H9 (cell line): Measurements from ENCODE around the gene CDH9. TPM values are rescaled to one million over a fixed set of nuclear protein-coding genes. Genes with fewer than 3 reads are reported as not detected.

Source experiments
- DNase-seq: peaks from one replicate; pipeline ENCODE4 v3.0.0-alpha.2; 2017
- H2AFZ ChIP-seq: one replicate; pipeline ENCODE4 v1.6.1; 2013; ENCODE audit warnings: mild to moderate bottlenecking, low read length, control low read depth, moderate library complexity
- H2AK5ac ChIP-seq: 2 replicates; pipeline ENCODE4 v1.6.1; 2013; ENCODE audit warnings: low read length, control low read depth, mixed read lengths; ENCODE audit not compliant: insufficient read length
- H2BK120ac ChIP-seq: one replicate; pipeline ENCODE4 v1.6.1; 2013; ENCODE audit warnings: low read depth, mild to moderate bottlenecking, low read length, control low read depth, inconsistent platforms; ENCODE audit not compliant: poor library complexity, severe bottlenecking
- H2BK12ac ChIP-seq: 2 replicates; pipeline ENCODE4 v1.6.1; 2013; ENCODE audit warnings: low read length, control low read depth, mixed read lengths, low read depth; ENCODE audit not compliant: insufficient read length
- H2BK15ac ChIP-seq: 2 replicates; pipeline ENCODE4 v1.6.1; 2013; ENCODE audit warnings: low read depth, low read length, control low read depth
- H2BK20ac ChIP-seq: one replicate; pipeline ENCODE4 v1.6.1; 2013; ENCODE audit warnings: low read depth, mild to moderate bottlenecking, low read length, control low read depth, inconsistent platforms; ENCODE audit not compliant: poor library complexity, severe bottlenecking
- H2BK5ac ChIP-seq: 2 replicates; pipeline ENCODE4 v1.6.1; 2013; ENCODE audit warnings: low read length, control low read depth, mixed read lengths; ENCODE audit not compliant: insufficient read length
- H3K14ac ChIP-seq: 2 replicates; pipeline ENCODE4 v1.6.1; 2013; ENCODE audit warnings: low read length, control low read depth; ENCODE audit not compliant: insufficient read depth
- H3K18ac ChIP-seq: 2 replicates; pipeline ENCODE4 v1.6.1; 2013; ENCODE audit warnings: low read depth, mild to moderate bottlenecking, mixed read lengths, low read length, control low read depth; ENCODE audit not compliant: insufficient read length
- H3K23ac ChIP-seq: 2 replicates; pipeline ENCODE4 v1.6.1; 2013; ENCODE audit warnings: low read length, control low read depth, mixed read lengths, low read depth; ENCODE audit not compliant: insufficient read length
- H3K23me2 ChIP-seq: 2 replicates; pipeline ENCODE4 v1.6.1; 2013; ENCODE audit warnings: low read depth, mild to moderate bottlenecking, mixed read lengths, low read length, control low read depth; ENCODE audit not compliant: insufficient read length, poor library complexity, severe bottlenecking
- H3K27ac ChIP-seq: 2 replicates; pipeline ENCODE4 v1.5.1; 2013; ENCODE audit warnings: low read length, control low read depth, mixed read lengths, low read depth; ENCODE audit not compliant: insufficient read length
- H3K27me3 ChIP-seq: 2 replicates; pipeline ENCODE4 v1.6.1; 2013; ENCODE audit warnings: low read length, control low read depth, inconsistent platforms; ENCODE audit not compliant: insufficient read depth
- H3K4ac ChIP-seq: 2 replicates; pipeline ENCODE4 v1.6.1; 2013; ENCODE audit warnings: low read depth, mild to moderate bottlenecking, control low read depth, inconsistent platforms, low read length, moderate library complexity
- H3K4me1 ChIP-seq: 2 replicates; pipeline ENCODE4 v1.6.1; 2013; ENCODE audit warnings: low read length, control low read depth, inconsistent platforms; ENCODE audit not compliant: insufficient read depth
- H3K4me2 ChIP-seq: 2 replicates; pipeline ENCODE4 v1.6.1; 2013; ENCODE audit warnings: low read length, control low read depth, mixed read lengths; ENCODE audit not compliant: insufficient read length, insufficient read depth
- H3K56ac ChIP-seq: 2 replicates; pipeline ENCODE4 v1.6.1; 2013; ENCODE audit warnings: low read depth, mild to moderate bottlenecking, mixed read lengths, low read length, control low read depth; ENCODE audit not compliant: insufficient read length
- H3K79me1 ChIP-seq: 2 replicates; pipeline ENCODE4 v1.6.1; 2013; ENCODE audit warnings: low read depth, mild to moderate bottlenecking, moderate library complexity, low read length, control low read depth, inconsistent platforms; ENCODE audit not compliant: insufficient read depth, poor library complexity, severe bottlenecking
- H3K79me2 ChIP-seq: 2 replicates; pipeline ENCODE4 v1.6.1; 2013; ENCODE audit warnings: low read length, control low read depth, inconsistent platforms; ENCODE audit not compliant: insufficient read depth
- H3K9ac ChIP-seq: 2 replicates; pipeline ENCODE4 v1.6.1; 2013; ENCODE audit warnings: low read length, control low read depth, mixed read lengths; ENCODE audit not compliant: insufficient read length; ENCODE audit errors: extremely low read depth
- H3K9me3 ChIP-seq: one replicate; pipeline ENCODE4 v1.6.1; 2013; ENCODE audit warnings: low read depth, low read length, inconsistent platforms; ENCODE audit not compliant: control insufficient read depth
- H3T11ph ChIP-seq: one replicate; pipeline ENCODE4 v1.6.1; 2013; ENCODE audit warnings: mild to moderate bottlenecking, low read length, control low read depth, inconsistent platforms
- H4K20me1 ChIP-seq: one replicate; pipeline ENCODE4 v1.6.1; 2013; ENCODE audit not compliant: control insufficient read depth, insufficient read length, insufficient read depth
- H4K5ac ChIP-seq: 2 replicates; pipeline ENCODE4 v1.6.1; 2013; ENCODE audit warnings: low read depth, mild to moderate bottlenecking, mixed read lengths, low read length, control low read depth; ENCODE audit not compliant: insufficient read length
- H4K8ac ChIP-seq: replicated peaks from 2 replicates; pipeline ENCODE4 v1.6.1; 2013; ENCODE audit warnings: low read length, control low read depth, mixed read lengths, low read depth; ENCODE audit not compliant: insufficient read length
- H4K91ac ChIP-seq: 2 replicates; pipeline ENCODE4 v1.6.1; 2013; ENCODE audit warnings: low read depth, mild to moderate bottlenecking, moderate library complexity, mixed read lengths, low read length, control low read depth; ENCODE audit not compliant: insufficient read length
- H3K27ac Mint-ChIP-seq, 3 experiments: 2 replicates in 2 of 3; 3 replicates in 1 of 3; pipeline ENCODE4 v1.8.0; 2020 to 2021; ENCODE audit warnings: mixed read lengths in 3 of 3, mild to moderate bottlenecking in 1 of 3, moderate library complexity in 1 of 3
- H3K27me3 Mint-ChIP-seq: 2 replicates; pipeline ENCODE4 v1.8.0; 2021; ENCODE audit warnings: low read depth, mild to moderate bottlenecking, moderate library complexity, mixed read lengths
- H3K36me3 Mint-ChIP-seq, 3 experiments: 2 replicates in 2 of 3; 3 replicates in 1 of 3; pipeline ENCODE4 v1.8.0; 2020 to 2021; ENCODE audit warnings: low read depth in 3 of 3, mixed read lengths in 3 of 3; ENCODE audit not compliant: insufficient read depth in 1 of 3
- H3K4me1 Mint-ChIP-seq, 2 experiments: 2 replicates each; pipeline ENCODE4 v1.8.0; 2020; ENCODE audit warnings: mixed read lengths in 2 of 2
- H3K4me3 Mint-ChIP-seq, 2 experiments: 2 replicates in 1 of 2; 3 replicates in 1 of 2; pipeline ENCODE4 v1.8.0; 2020 to 2021; ENCODE audit warnings: mild to moderate bottlenecking in 2 of 2, mixed read lengths in 2 of 2, moderate library complexity in 1 of 2
- H3K9me3 Mint-ChIP-seq, 2 experiments: 2 replicates in 1 of 2; 3 replicates in 1 of 2; pipeline ENCODE4 v1.8.0; 2020; ENCODE audit warnings: mild to moderate bottlenecking in 2 of 2, mixed read lengths in 2 of 2, moderate library complexity in 1 of 2
- CTCF ChIP-seq: fragments of 200-600 bp; sonication (generic); conservative IDR thresholded peaks from 3 replicates; pipeline ENCODE4 v1.8.0; 2021; ENCODE audit warnings: antibody characterized with exemption, mild to moderate bottlenecking
- total RNA-seq: library from RNA; stranded (reverse); gene quantifications from 2 replicates; pipeline ENCODE4 v1.2.1, GENCODE V29; 2021

CDH9 gene
- total RNA-seq, 1 experiment from 2014 or later = 0.61 TPM

GRCh38 chr5:26893078-26893477 is 145.3 kb downstream of the CDH9 start:
- Histone ChIP-seq H3K79me1 (no peaks in the 10 kb centered on the region), H2AK5ac (no peak overlapping the region), H3K4me2 (no peak overlapping the region), H3T11ph (no peak overlapping the region), H3K27me3 (no peaks in the 10 kb centered on the region), H3K23me2 (no peaks in the 10 kb centered on the region), H3K9ac (no peak overlapping the region), H3K23ac (no peak overlapping the region), H2BK15ac (no peak overlapping the region), H4K91ac (no peak overlapping the region), H3K9me3 (no peaks in the 10 kb centered on the region), H2BK12ac (no peak overlapping the region), H2BK120ac (no peak overlapping the region), H3K4ac (no peak overlapping the region), H4K20me1 (no peaks in the 10 kb centered on the region), H3K79me2 (no peaks in the 10 kb centered on the region), H3K4me1 (no peaks in the 10 kb centered on the region), H2AFZ (no peak overlapping the region), H3K56ac (no peak overlapping the region), H4K8ac (no peak overlapping the region), H2BK5ac (no peak overlapping the region), H2BK20ac (no peak overlapping the region), H3K27ac (no peak overlapping the region), H3K18ac (no peak overlapping the region), H3K14ac (no peak overlapping the region), H4K5ac (no peak overlapping the region)
- Mint-ChIP-seq H3K9me3 (no peaks in the 10 kb centered on the region), H3K27ac (no peak overlapping the region), H3K4me1 (no peaks in the 10 kb centered on the region), H3K27me3 (no peaks in the 10 kb centered on the region), H3K4me3 (no peak overlapping the region), H3K36me3 (no peaks in the 10 kb centered on the region)
- DNase-seq = no peak
- TF ChIP-seq CTCF = no peak
